Activated naive CD8-positive, alpha-beta T cell (primary cell): ENCODE results near the gene MPIG6B.

Experiments used
- H3K27ac Mint-ChIP-seq: one replicate; pipeline ENCODE4 v1.8.0; 2021; ENCODE audit warnings: mixed read lengths
- H3K27me3 Mint-ChIP-seq: one replicate; pipeline ENCODE4 v1.8.0; 2021; ENCODE audit warnings: mixed read lengths
- H3K36me3 Mint-ChIP-seq: one replicate; pipeline ENCODE4 v1.8.0; 2021; ENCODE audit warnings: mixed read lengths
- H3K4me1 Mint-ChIP-seq: one replicate; pipeline ENCODE4 v1.8.0; 2021; ENCODE audit warnings: low read depth, mixed read lengths
- H3K4me3 Mint-ChIP-seq: one replicate; pipeline ENCODE4 v1.8.0; 2021; ENCODE audit warnings: mild to moderate bottlenecking, mixed read lengths
- H3K9me3 Mint-ChIP-seq: one replicate; pipeline ENCODE4 v1.8.0; 2021; ENCODE audit warnings: low read depth, mixed read lengths

The MPIG6B gene

GRCh38 chr6:31775633-31776484 is 52.7 kb downstream of the MPIG6B start:
- Mint-ChIP-seq H3K27ac (peak overlapping the region; percentile 46), H3K4me1 (peaks cover 38% of the 10 kb centered on the region), H3K36me3 (peaks cover 2% of the 10 kb centered on the region), H3K4me3 (peak overlapping the region; percentile 27), H3K27me3 (no peaks in the 10 kb centered on the region), H3K9me3 (no peaks in the 10 kb centered on the region)
